IMR-90 (cell line): ENCODE results near the gene RBFOX2. TPM values are rescaled to one million over a fixed set of nuclear protein-coding genes. Genes with fewer than 3 reads are reported as not detected.

Experiments
- ATAC-seq: fragments of 200-7000 bp; cut with Tn5 transposase; 2 replicates; pipeline ENCODE4 v1.9.1; 2020; ENCODE audit warnings: low read depth, mild to moderate bottlenecking, moderate library complexity
- BruUV-seq: library from RNA; stranded (reverse); fragments of 400-500 nt; replicated peaks from 2 replicates; lab custom pipeline; 2021; lab: Mats Ljungman, UMichigan
- CTCF ChIA-PET: fragments of 300-600 bp; formaldehyde crosslinking; extraction: SDS; loops from one replicate; lab custom pipeline; 2021; ENCODE audit warnings: antibody characterized with exemption; lab: Yijun Ruan, JAX
- POLR2A ChIA-PET: fragments of 300-600 bp; sonication (Branson Sonifier 250); formaldehyde crosslinking; loops from one replicate; lab custom pipeline; 2022; ENCODE audit warnings: antibody characterized with exemption; ENCODE audit not compliant: unreplicated experiment; lab: Charles Lee
- DNase-seq: peaks from one replicate; pipeline ENCODE4 v3.0.0; 2013
- H2AFZ ChIP-seq: replicated peaks from 2 replicates; pipeline ENCODE3; 2013; ENCODE audit warnings: low read length, mild to moderate bottlenecking; ENCODE audit not compliant: poor library complexity
- H2AK5ac ChIP-seq: 2 replicates; pipeline ENCODE4 v1.6.1; 2013; ENCODE audit warnings: low read depth, low read length, inconsistent platforms
- H2AK9ac ChIP-seq: replicated peaks from 2 replicates; pipeline ENCODE3; 2013; ENCODE audit warnings: mild to moderate bottlenecking, low read depth, low read length, moderate library complexity; ENCODE audit not compliant: poor library complexity
- H2BK120ac ChIP-seq: 2 replicates; pipeline ENCODE4 v1.6.1; 2013; ENCODE audit warnings: low read depth, low read length, inconsistent platforms
- H2BK15ac ChIP-seq: 3 replicates; pipeline ENCODE4 v1.6.1; 2013; ENCODE audit warnings: low read depth, low read length, inconsistent platforms
- H2BK20ac ChIP-seq: 2 replicates; pipeline ENCODE4 v1.6.1; 2013; ENCODE audit warnings: low read depth, mild to moderate bottlenecking, inconsistent platforms, low read length, moderate library complexity
- H2BK5ac ChIP-seq: 2 replicates; pipeline ENCODE4 v1.6.1; 2013; ENCODE audit warnings: mild to moderate bottlenecking, low read depth, low read length, inconsistent platforms; ENCODE audit not compliant: poor library complexity, severe bottlenecking
- H3K14ac ChIP-seq: replicated peaks from 2 replicates; pipeline ENCODE4 v1.6.1; 2013; ENCODE audit warnings: low read depth, low read length, inconsistent platforms
- H3K18ac ChIP-seq: 2 replicates; pipeline ENCODE4 v1.6.1; 2013; ENCODE audit warnings: low read depth, low read length, control low read depth
- H3K23ac ChIP-seq: 2 replicates; pipeline ENCODE4 v1.6.1; 2013; ENCODE audit warnings: low read depth, low read length, inconsistent platforms
- H3K27ac ChIP-seq: 2 replicates; pipeline ENCODE4 v1.5.1; 2013; ENCODE audit warnings: mild to moderate bottlenecking, control low read depth, low read length; ENCODE audit not compliant: insufficient read depth
- H3K27me3 ChIP-seq: 2 replicates; pipeline ENCODE4 v1.6.1; 2013; ENCODE audit warnings: low read length; ENCODE audit not compliant: control insufficient read depth, insufficient read depth
- H3K36me3 ChIP-seq: 2 replicates; pipeline ENCODE4 v1.6.1; 2013; ENCODE audit warnings: low read length, mixed read lengths; ENCODE audit not compliant: control insufficient read depth, insufficient read depth
- H3K4ac ChIP-seq: 2 replicates; pipeline ENCODE4 v1.6.1; 2013; ENCODE audit warnings: low read depth, low read length, inconsistent platforms
- H3K4me1 ChIP-seq: 2 replicates; pipeline ENCODE4 v1.6.1; 2013; ENCODE audit warnings: low read length, mixed read lengths; ENCODE audit not compliant: control insufficient read depth, insufficient read depth
- H3K4me2 ChIP-seq: 2 replicates; pipeline ENCODE4 v1.6.1; 2013; ENCODE audit warnings: low read depth, mild to moderate bottlenecking, control low read depth, low read length, moderate library complexity
- H3K4me3 ChIP-seq: 2 replicates; pipeline ENCODE4 v1.5.1; 2013; ENCODE audit warnings: low read depth, mild to moderate bottlenecking, control low read depth, low read length, moderate library complexity; ENCODE audit not compliant: insufficient read depth
- H3K56ac ChIP-seq: 2 replicates; pipeline ENCODE4 v1.6.1; 2013; ENCODE audit warnings: low read length, inconsistent platforms; ENCODE audit not compliant: insufficient read depth; ENCODE audit errors: extremely low read depth
- H3K79me1 ChIP-seq, 2 experiments: 2 replicates each; pipeline ENCODE4 v1.6.1; 2013; ENCODE audit warnings: low read length in 2 of 2, inconsistent platforms in 1 of 2, low read depth in 1 of 2
- H3K9ac ChIP-seq: 2 replicates; pipeline ENCODE4 v1.6.1; 2013; ENCODE audit warnings: low read depth, low read length, control low read depth
- H3K9me1 ChIP-seq: 2 replicates; pipeline ENCODE4 v1.6.1; 2013; ENCODE audit warnings: low read length, inconsistent platforms; ENCODE audit not compliant: insufficient read depth
- H3K9me3 ChIP-seq: 2 replicates; pipeline ENCODE4 v1.6.1; 2013; ENCODE audit warnings: low read length; ENCODE audit not compliant: control insufficient read depth, insufficient read depth
- H4K20me1 ChIP-seq: 2 replicates; pipeline ENCODE4 v1.6.1; 2013; ENCODE audit warnings: low read length, inconsistent platforms; ENCODE audit not compliant: insufficient read depth
- H4K5ac ChIP-seq: 2 replicates; pipeline ENCODE4 v1.6.1; 2013; ENCODE audit warnings: mild to moderate bottlenecking, low read depth, low read length, control low read depth
- H4K8ac ChIP-seq, 2 experiments: 2 replicates each; pipeline ENCODE4 v1.6.1; 2013; ENCODE audit warnings: low read depth in 2 of 2, low read length in 2 of 2, control low read depth in 1 of 2, inconsistent platforms in 1 of 2
- H4K91ac ChIP-seq: 2 replicates; pipeline ENCODE4 v1.6.1; 2013; ENCODE audit warnings: low read depth, low read length, inconsistent platforms; ENCODE audit not compliant: insufficient read depth
- BHLHE40 ChIP-seq: fragments of 150-350 bp; IDR thresholded peaks from 2 replicates; pipeline ENCODE4 v1.6.1; 2016; ENCODE audit warnings: mild to moderate bottlenecking, low read depth, low read length
- CEBPB ChIP-seq: IDR thresholded peaks from 2 replicates; pipeline ENCODE4 v1.6.1; 2012; ENCODE audit warnings: low read depth, low read length, improper control_type of control experiment
- CHD1 ChIP-seq: IDR thresholded peaks from 2 replicates; pipeline ENCODE4 v1.6.1; 2012; ENCODE audit warnings: low read depth, low read length, improper control_type of control experiment
- CTCF ChIP-seq: conservative IDR thresholded peaks from 2 replicates; pipeline ENCODE4 v1.5.1; 2012; ENCODE audit warnings: mild to moderate bottlenecking, low read depth, low read length, improper control_type of control experiment
- ELK1 ChIP-seq: fragments of 150-350 bp; IDR thresholded peaks from 2 replicates; pipeline ENCODE4 v1.6.1; 2016; ENCODE audit warnings: low read depth, mild to moderate bottlenecking, low read length, moderate library complexity, borderline replicate concordance
- FOS ChIP-seq: fragments of 150-350 bp; IDR thresholded peaks from 2 replicates; pipeline ENCODE4 v1.6.1; 2016; ENCODE audit warnings: low read depth, low read length
- MAFK ChIP-seq: IDR thresholded peaks from 2 replicates; pipeline ENCODE4 v1.6.1; 2012; ENCODE audit warnings: low read depth, low read length, improper control_type of control experiment
- MAZ ChIP-seq: IDR thresholded peaks from 2 replicates; pipeline ENCODE4 v1.6.1; 2012; ENCODE audit warnings: low read depth, mild to moderate bottlenecking, low read length, improper control_type of control experiment, moderate library complexity, borderline replicate concordance
- MXI1 ChIP-seq: IDR thresholded peaks from 2 replicates; pipeline ENCODE4 v1.6.1; 2012; ENCODE audit warnings: low read depth, mild to moderate bottlenecking, low read length, moderate library complexity, borderline replicate concordance
- POLR2A ChIP-seq: IDR thresholded peaks from 2 replicates; pipeline ENCODE4 v1.6.1; 2012; ENCODE audit warnings: mild to moderate bottlenecking, low read depth, low read length
- RAD21 ChIP-seq: IDR thresholded peaks from 2 replicates; pipeline ENCODE4 v1.6.1; 2012; ENCODE audit warnings: low read length, improper control_type of control experiment
- RCOR1 ChIP-seq: IDR thresholded peaks from 2 replicates; pipeline ENCODE4 v1.6.1; 2012; ENCODE audit warnings: mild to moderate bottlenecking, low read length, improper control_type of control experiment; ENCODE audit not compliant: insufficient replicate concordance
- RFX5 ChIP-seq: IDR thresholded peaks from 2 replicates; pipeline ENCODE4 v1.8.0; 2012; ENCODE audit warnings: low read depth, mild to moderate bottlenecking, low read length, moderate library complexity
- WGBS, 2 experiments: methylation state at CpG; one replicate each; pipeline versions ENCODE4 v1.1.5 to v1.1.7; 2013; ENCODE audit warnings: missing lambda C conversion rate in 2 of 2; ENCODE audit not compliant: insufficient read length in 1 of 2; ENCODE audit errors: extremely low coverage in 2 of 2; 5-methylcytosine and 5-hydroxymethylcytosine counted together
- dilution Hi-C: fragments of 300-500 bp; cut with HindIII; formaldehyde crosslinking; loops from one replicate; pipeline ENCODE4 v1.14.3; 2018; ENCODE audit warnings: low sequenced_read_pairs; ENCODE audit not compliant: unreplicated experiment
- in situ Hi-C: fragments of 300-500 bp; cut with MboI; formaldehyde crosslinking; loops from 3 replicates; pipeline ENCODE4 v1.14.3; 2019; ENCODE audit warnings: low sequenced_read_pairs, inconsistent platforms, mixed read lengths
- intact Hi-C: fragments of 100-400 bp; cut with micrococcal nuclease; formaldehyde crosslinking; loops from 2 replicates; pipeline ENCODE4 v1.10.0; 2022
- polyA plus RNA-seq, 3 experiments: library from polyadenylated mRNA; depleted of rRNA; stranded (reverse); fragments of >200 nt; gene quantifications; 2 replicates each; pipeline ENCODE4 v1.2.3, GENCODE V29; 2012; ENCODE audit warnings: low replicate concordance in 1 of 3
- total RNA-seq: library from RNA; depleted of rRNA; stranded (reverse); fragments of >200 nt; gene quantifications from 2 replicates; pipeline ENCODE4 v1.2.3, GENCODE V29; 2012
- TF ChIP-seq, protein P1 (sequence below): fragments of 150-350 bp; IDR thresholded peaks from 2 replicates; pipeline ENCODE4 v1.6.1; 2017; ENCODE audit warnings: mild to moderate bottlenecking, antibody characterized with exemption, low read length, low read depth

Gene RBFOX2
- total and polyA plus RNA-seq, 2 of the 4 experiments (the other 2 are of a cell fraction), result 146 to 178 TPM

GRCh38 chr22:35997438-35997837, 31.2 kb downstream of the RBFOX2 start:
- Histone ChIP-seq H4K20me1 (peaks cover 4% of the 10 kb centered on the region; the same call in 1 of the 2 replicates), H4K5ac (no peak overlapping the region; the same call in 1 of the 2 replicates), H3K4me2 (peak overlapping the region; percentile 22), H3K14ac (no peak overlapping the region), H3K4me3 (no peak overlapping the region), H3K9me1 (peaks cover 17% of the 10 kb centered on the region), H3K4me1 (peaks cover 18% of the 10 kb centered on the region), H2BK120ac (peak overlapping the region; percentile 73), H2AFZ (no peak overlapping the region), H2BK5ac (peak overlapping the region; percentile 91), H2BK20ac (peak overlapping the region; percentile 87; the same call in 1 of the 2 replicates), H2AK9ac (no peak overlapping the region), H3K9me3 (no peaks in the 10 kb centered on the region), H3K18ac (peak overlapping the region; percentile 42), H3K27me3 (no peaks in the 10 kb centered on the region), H3K4ac (peak overlapping the region; percentile 72; the same call in 1 of the 2 replicates), H3K9ac (no peak overlapping the region), H4K8ac (peak overlapping the region in 1 of 2 experiments; percentile 30; a peak in 1 of 4 replicates), H3K56ac (no peak overlapping the region), H4K91ac (no peak overlapping the region; the same call in 1 of the 2 replicates), H2BK15ac (peak overlapping the region; percentile 71; the same call in 1 of the 3 replicates), H3K36me3 (no peaks in the 10 kb centered on the region), H3K23ac (peak overlapping the region; percentile 18; the same call in 1 of the 2 replicates), H3K27ac (peak overlapping the region; percentile 90), H3K79me1 (peaks cover 28 to 86% of the 10 kb centered on the region in 2 experiments), H2AK5ac (peak overlapping the region; percentile 85)
- ATAC-seq (peak; percentile 60), DNase-seq (peak; percentile 81)
- ChIA-PET CTCF (interaction anchor here (0.6 to 2.5 kb wide), 3 partner anchors 18 to 568 kb away, joined by 3 to 11 read pairs (median 6); no protein-coding TSS in a partner anchor), POLR2A (no interaction called here)
- WGBS, 2 experiments, result no CpG with 5 or more reads among the region's 3 CpGs
- dilution Hi-C loops (no loop called here), intact Hi-C loops (loop anchor here (2.0 kb wide), 1 partner anchor 13 kb away; no protein-coding TSS in a partner anchor), in situ Hi-C loops (no loop called here)
- no peak for TF ChIP-seq CTCF
- TF ChIP-seq BHLHE40, result no peak
- no peak for TF ChIP-seq RCOR1
- no peak for TF ChIP-seq RFX5
- no peak for TF ChIP-seq POLR2A
- no peak for TF ChIP-seq MAFK
- TF ChIP-seq CEBPB, result no peak
- TF ChIP-seq MAZ, result no peak
- no peak for TF ChIP-seq CHD1
- TF ChIP-seq, protein P1, sequence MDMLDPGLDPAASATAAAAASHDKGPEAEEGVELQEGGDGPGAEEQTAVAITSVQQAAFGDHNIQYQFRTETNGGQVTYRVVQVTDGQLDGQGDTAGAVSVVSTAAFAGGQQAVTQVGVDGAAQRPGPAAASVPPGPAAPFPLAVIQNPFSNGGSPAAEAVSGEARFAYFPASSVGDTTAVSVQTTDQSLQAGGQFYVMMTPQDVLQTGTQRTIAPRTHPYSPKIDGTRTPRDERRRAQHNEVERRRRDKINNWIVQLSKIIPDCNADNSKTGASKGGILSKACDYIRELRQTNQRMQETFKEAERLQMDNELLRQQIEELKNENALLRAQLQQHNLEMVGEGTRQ, result no peak
- no peak for TF ChIP-seq RAD21
- no peak for TF ChIP-seq MXI1
- no peak for TF ChIP-seq FOS
- TF ChIP-seq ELK1, result no peak
- no TSS peak for BruUV-seq
